ENCODE measurements around the gene KDM1A.
A peak's percentile ranks its signal among the peaks of the same experiment; 100 is the strongest.

Gene KDM1A

GRCh38 chr1:23114424-23115079, 95.3 kb downstream of the KDM1A start:
- DNase-seq, result no peak

DNA sequence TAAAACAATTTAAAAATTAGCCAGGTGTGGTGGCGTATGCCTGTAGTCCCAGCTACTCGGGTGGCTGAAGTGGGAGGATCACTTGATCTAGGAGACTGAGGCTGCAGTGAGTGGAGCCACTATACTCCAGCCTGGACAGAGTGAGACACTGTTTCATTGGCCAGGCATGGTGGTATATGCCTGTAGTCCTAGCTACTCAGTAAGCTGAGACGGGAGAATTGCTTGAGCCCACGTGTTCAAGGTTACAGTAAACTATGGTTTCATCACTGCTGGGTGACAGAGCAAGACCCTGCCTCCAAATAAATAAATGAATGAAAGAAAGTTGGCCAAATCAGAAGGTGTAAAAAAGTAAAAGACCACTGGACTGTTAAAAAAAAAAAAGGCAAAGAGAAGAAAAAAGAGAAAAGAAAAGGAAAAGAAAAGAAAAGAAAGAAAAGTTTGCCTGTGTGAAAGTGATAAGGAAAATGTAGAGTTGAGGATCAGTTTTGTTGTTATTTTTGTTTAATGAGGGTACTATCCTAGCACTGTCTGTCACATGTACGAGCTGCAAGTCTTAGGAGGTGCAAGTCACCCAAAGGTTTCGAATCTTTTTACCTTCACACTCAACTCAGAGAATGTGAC, 97.1 kb downstream of the KDM1A start:
- DNase-seq, result no peak

DNA sequence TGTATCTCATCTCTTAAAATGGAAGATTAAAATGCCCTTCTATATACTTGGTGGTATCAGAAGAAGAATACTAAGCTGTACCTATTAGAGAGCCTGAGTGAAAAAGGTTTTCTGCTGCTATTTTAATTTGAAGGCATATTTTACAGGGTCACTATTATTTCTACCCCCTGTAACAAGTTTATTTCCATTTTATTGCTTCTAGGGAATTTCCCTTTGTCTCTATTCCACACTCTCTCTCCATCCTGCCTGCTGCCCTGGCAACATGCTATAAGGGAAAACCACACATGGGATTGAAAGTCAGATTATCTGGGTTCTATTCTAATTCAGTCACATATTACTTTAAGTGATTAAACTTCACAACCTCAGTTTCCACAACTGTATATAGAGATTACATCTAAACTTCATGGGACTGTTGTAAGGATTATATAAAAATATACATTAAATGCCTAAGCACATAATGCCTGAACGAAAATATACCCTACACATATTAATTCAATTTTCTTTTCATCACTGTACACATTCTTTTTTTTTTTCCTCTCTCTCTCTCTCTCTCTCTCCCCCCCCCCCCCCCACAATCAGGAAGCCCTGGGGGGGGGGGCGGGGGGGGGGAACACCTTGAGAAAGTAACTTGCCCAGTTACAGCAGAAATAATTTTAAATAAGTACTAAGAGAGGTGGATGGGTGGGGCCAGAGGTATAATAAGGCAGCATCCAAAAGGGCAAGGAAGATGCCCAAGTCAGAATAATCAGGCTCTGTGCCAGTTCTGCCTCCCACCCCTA, 97.8 kb downstream of the KDM1A start:
- no peak for DNase-seq

GRCh38 chr1:23118407-23118806, 99.1 kb downstream of the KDM1A start:
- DNase-seq, result no peak

DNA sequence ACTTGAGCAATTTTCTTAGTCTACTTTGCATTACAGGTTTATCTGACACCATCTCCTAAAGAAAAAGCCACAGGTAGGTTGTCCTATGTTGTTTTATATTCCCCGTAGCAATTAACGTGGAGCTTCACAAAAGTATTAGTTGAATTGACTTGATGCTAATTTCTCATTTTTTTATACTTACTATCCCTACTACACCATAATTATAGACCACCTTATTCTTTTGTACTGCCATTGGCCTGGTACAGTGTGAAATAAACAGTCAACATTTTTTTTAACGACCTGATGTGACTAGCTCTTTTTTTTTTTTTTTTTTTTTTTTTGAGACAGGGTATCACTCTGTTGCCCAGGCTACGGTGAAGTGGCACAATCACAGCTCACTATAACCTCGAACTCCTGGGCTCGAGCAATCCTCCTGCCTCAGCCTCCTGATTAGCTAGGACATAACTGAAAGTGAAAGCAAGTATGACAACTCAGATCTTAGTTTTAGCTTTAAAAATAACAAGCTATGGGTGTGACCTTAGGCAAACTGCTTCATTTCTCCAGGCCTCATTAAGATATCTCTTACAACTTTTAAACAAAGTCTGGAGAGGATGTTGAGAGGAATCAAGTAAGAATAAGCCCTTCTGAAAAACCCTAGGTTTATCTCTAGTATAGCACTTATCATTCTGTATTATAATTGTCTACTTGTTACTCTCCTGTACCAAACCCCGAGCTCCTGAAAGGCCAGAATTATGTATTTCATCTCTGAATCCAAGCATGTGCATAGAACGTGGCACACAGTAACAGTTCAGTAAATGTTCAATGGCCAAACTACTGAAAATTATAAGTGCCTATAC, 99.9 kb downstream of the KDM1A start:
- DNase-seq, result peak; percentile 40

DNA sequence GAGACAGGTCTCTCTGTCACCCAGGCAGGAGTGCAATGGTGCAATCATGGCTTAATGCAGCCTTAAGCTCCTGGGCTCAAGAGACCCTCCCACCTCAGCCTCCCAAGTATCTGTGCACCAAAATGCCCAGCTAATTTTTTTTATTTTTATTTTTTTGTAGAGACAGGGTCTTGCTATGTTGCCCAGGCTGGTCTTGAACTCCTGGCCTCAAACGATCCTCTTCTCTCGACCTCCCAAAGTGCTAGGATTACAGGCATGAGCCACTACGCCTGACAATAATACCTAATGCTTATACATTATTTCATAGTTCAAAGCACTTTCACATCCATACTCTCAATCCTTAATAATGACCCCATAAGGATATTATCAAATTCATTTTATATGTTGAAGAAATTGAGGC, 101.1 kb downstream of the KDM1A start:
- no peak for DNase-seq

DNA sequence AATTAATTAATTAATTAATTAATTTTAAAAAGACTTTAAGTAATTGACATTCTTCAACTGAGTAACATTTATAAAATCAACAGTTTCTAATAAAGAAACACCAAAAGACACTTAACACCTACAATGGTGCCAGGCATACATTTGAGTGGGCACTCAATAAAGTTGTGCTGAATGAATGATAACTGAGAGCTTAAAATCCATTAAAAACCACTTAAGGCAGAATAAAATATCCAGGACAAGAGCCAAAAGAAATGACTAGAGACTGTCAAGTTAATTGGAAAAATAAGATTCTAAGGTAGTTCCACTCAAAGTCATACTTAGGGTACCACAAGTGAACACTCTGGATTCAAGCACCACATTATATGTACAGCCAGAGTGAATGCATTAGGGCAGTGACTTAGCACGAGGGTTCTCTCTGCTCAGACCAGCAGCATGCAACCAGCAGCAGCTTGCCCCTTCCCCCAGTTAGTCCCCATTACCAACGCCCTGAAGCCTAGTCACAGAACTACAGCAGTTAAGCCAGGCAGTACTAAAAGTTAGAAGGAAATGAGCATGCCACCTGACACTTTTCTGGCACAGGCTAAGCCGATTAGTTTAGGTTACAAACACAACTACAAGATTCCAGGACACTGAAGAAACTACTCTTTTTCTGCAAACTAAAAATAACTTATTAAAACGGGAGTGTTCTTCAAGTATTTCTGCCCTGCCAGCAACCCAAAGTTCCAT, 102.9 kb downstream of the KDM1A start:
- DNase-seq, result peak; percentile 99

GRCh38 chr1:23122796-23123195, 103.5 kb downstream of the KDM1A start:
- peak; percentile 65 for DNase-seq

- no peak for DNase-seq
Measured at GRCh38 chr1:23123528-23123927, 104.3 kb downstream of the KDM1A start.

DNA sequence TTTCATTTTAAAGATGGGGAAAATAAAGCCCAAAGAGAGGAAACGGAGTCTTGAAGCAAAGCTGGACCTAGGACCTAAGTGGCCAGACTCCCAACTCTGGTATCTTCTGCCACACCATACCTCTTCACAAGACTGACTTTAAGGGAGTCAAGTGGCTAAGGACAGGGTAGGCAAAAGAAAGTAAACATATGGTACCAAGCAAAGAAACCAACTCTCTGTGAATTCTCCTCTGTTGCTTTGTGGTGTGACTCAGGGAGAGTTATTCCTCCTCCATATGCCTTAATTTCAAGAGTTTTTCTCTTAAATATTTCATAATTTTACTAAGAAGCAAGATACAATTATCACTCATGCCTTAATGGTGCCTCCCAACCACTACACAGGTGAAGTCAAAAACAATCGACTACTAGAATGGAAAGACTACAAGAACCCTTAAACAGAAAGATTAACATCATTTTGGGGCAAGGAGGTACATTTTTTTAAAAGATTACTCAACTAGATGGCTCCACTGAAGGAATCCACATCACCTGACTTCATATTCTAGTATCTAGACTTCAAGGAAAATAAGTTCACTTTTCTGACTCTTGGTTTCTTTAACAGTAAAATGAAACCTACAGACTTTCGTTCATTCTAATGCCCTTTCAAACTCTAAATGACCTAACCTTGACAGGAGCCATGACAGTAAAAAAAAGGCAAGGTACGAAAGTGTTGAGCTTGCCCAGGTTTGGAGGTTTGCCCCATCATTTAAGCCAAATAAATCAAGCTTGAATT, 105.2 kb downstream of the KDM1A start:
- DNase-seq, result no peak

GRCh38 chr1:23125489-23125888, 106.2 kb downstream of the KDM1A start:
- no peak for DNase-seq

DNA sequence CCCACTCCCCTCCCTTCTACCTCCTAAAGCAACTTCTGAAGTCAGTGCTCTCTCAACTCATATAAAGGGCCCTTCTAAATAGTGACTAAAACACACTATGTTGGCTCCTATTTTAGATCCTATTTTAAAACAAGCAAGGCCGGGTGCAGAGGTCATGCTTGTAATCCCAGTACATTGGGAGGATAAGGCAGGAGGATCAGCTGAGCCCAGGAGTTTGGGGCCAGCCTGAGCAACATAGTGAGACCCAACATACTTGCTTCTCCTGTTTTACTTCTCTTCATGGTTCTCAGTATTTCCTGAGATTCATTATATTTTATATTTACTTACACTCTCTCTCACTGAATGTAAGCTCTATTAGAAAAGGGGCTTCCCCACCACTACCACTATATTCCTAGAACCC, 106.9 kb downstream of the KDM1A start:
- DNase-seq, result no peak

GRCh38 chr1:23126801-23127200, 107.5 kb downstream of the KDM1A start:
- DNase-seq, result no peak

- no peak for DNase-seq
Measured at GRCh38 chr1:23129846-23130245, 110.6 kb downstream of the KDM1A start.

GRCh38 chr1:23132033-23132432, 112.8 kb downstream of the KDM1A start:
- no peak for DNase-seq

All from DMS79 treated with DMSO at 0.1 percent for 48 hours (cell line).